HepG2 (cell line): ENCODE results near the gene NDUFAF8. TPM values are rescaled to one million over a fixed set of nuclear protein-coding genes. Genes with fewer than 3 reads are reported as not detected.

ENCODE experiments used
- ATAC-seq: fragments of 200-7000 bp; cut with Tn5 transposase; 3 replicates; pipeline ENCODE4 v1.9.1; 2020; ENCODE audit warnings: mild to moderate bottlenecking, moderate library complexity
- BruUV-seq: library from RNA; stranded (reverse); fragments of 400-500 nt; replicated peaks from 2 replicates; lab custom pipeline; 2021; lab: Mats Ljungman, UMichigan
- CTCF ChIA-PET: fragments of 300-600 bp; formaldehyde crosslinking; extraction: SDS; loops from one replicate; lab custom pipeline; 2021; ENCODE audit warnings: low total read pairs, inconsistent platforms, low intra/inter-chr PET ratio; lab: Yijun Ruan, JAX
- POLR2A ChIA-PET: fragments of 350-600 bp; sonication (Branson Sonifier 250); formaldehyde crosslinking; loops from one replicate; lab custom pipeline; 2020; ENCODE audit warnings: antibody characterized with exemption, inconsistent platforms; lab: Yijun Ruan, JAX
- DNase-seq: peaks from one replicate; pipeline ENCODE4 v3.0.0-alpha.2; 2015; ENCODE audit warnings: low spot score
- FAIRE-seq: peaks from 3 replicates; lab custom pipeline; 2011; peaks lifted over from hg19 to GRCh38; lab: Jason Lieb, UNC
- H2AFZ ChIP-seq: one replicate; pipeline ENCODE4 v1.6.1; 2011; ENCODE audit warnings: low read length, inconsistent platforms
- H3K27ac ChIP-seq: fragments of 300-600 bp; 3 replicates; pipeline ENCODE4 v1.8.0; 2011; ENCODE audit warnings: mixed run types, mild to moderate bottlenecking, mixed read lengths, low read length, inconsistent platforms; ENCODE audit not compliant: insufficient read depth; ENCODE audit errors: extremely low read length
- H3K27me3 ChIP-seq, 2 experiments: fragments of 200-600 bp in 1 of 2; 2 replicates in 1 of 2; 3 replicates in 1 of 2; pipeline versions ENCODE4 v1.6.0 to v1.8.0; 2011; ENCODE audit warnings: low read length in 2 of 2, mild to moderate bottlenecking in 2 of 2, moderate library complexity in 2 of 2, inconsistent platforms in 1 of 2; ENCODE audit not compliant: insufficient read depth in 2 of 2, control insufficient read depth in 1 of 2
- H3K36me3 ChIP-seq, 2 experiments: fragments of 200-600 bp in 1 of 2; replicated peaks in 1 of 2; 2 replicates in 1 of 2; 3 replicates in 1 of 2; pipeline versions ENCODE4 v1.5.1 to v1.8.0; 2011; ENCODE audit warnings: low read length in 2 of 2, inconsistent platforms in 1 of 2; ENCODE audit not compliant: insufficient read depth in 2 of 2, control insufficient read depth in 1 of 2
- H3K4me1 ChIP-seq: 2 replicates; pipeline ENCODE4 v1.5.1; 2012; ENCODE audit warnings: low read length, inconsistent platforms; ENCODE audit not compliant: insufficient read depth
- H3K4me2 ChIP-seq: 2 replicates; pipeline ENCODE4 v1.6.0; 2011; ENCODE audit warnings: low read depth, low read length, inconsistent platforms
- H3K4me3 ChIP-seq, 3 experiments: fragments of 200-600 bp in 1 of 3; sonication (generic), shearing (Covaris generic) in 1 of 3; replicated peaks in 1 of 3; 2 replicates each; pipeline ENCODE4 v1.5.1; 2011 to 2016; ENCODE audit warnings: low read length in 3 of 3, inconsistent platforms in 2 of 3, low read depth in 2 of 3, mild to moderate bottlenecking in 2 of 3, control low read depth in 1 of 3, mixed read lengths in 1 of 3; ENCODE audit not compliant: insufficient read depth in 1 of 3
- H3K79me2 ChIP-seq: one replicate; pipeline ENCODE4 v1.6.1; 2011; ENCODE audit warnings: low read length, inconsistent platforms; ENCODE audit not compliant: insufficient read depth
- H3K9ac ChIP-seq: 2 replicates; pipeline ENCODE4 v1.6.0; 2011; ENCODE audit warnings: mild to moderate bottlenecking, low read depth, low read length, inconsistent platforms; ENCODE audit not compliant: insufficient read depth
- H3K9me3 ChIP-seq: 2 replicates; pipeline ENCODE4 v1.5.1; 2012; ENCODE audit warnings: mild to moderate bottlenecking, low read length
- H4K20me1 ChIP-seq: 2 replicates; pipeline ENCODE4 v1.6.0; 2011; ENCODE audit warnings: inconsistent platforms, mild to moderate bottlenecking, low read length, moderate library complexity; ENCODE audit not compliant: insufficient read depth
- CHCHD3 ChIP-seq: sonication (generic); formaldehyde crosslinking; IDR thresholded peaks from 2 replicates; pipeline ENCODE4 v1.8.0; 2022; ENCODE audit warnings: mild to moderate bottlenecking, missing genetic modification reagents, moderate library complexity
- E2F2 ChIP-seq: sonication (generic); formaldehyde crosslinking; IDR thresholded peaks from 2 replicates; pipeline ENCODE4 v1.4.0; 2020; ENCODE audit warnings: missing genetic modification reagents, borderline replicate concordance
- FOSL2 ChIP-seq: sonication (generic); formaldehyde crosslinking; IDR thresholded peaks from 2 replicates; pipeline ENCODE4 v1.4.0; 2020; ENCODE audit warnings: missing genetic modification reagents
- HNRNPL ChIP-seq: fragments of 200-400 bp; formaldehyde crosslinking; IDR thresholded peaks from 2 replicates; pipeline ENCODE4 v1.6.1; 2017; ENCODE audit warnings: mild to moderate bottlenecking, low read depth, low read length
- HOXA9 ChIP-seq: sonication (generic); formaldehyde crosslinking; IDR thresholded peaks from 2 replicates; pipeline ENCODE4 v1.8.1; 2022; ENCODE audit warnings: missing genetic modification reagents, mild to moderate bottlenecking, moderate library complexity, borderline replicate concordance
- JUNB ChIP-seq: sonication (generic); formaldehyde crosslinking; IDR thresholded peaks from 2 replicates; pipeline ENCODE4 v1.8.0; 2022; ENCODE audit warnings: missing genetic modification reagents, mild to moderate bottlenecking, borderline replicate concordance
- SKIL ChIP-seq: sonication (generic); formaldehyde crosslinking; IDR thresholded peaks from 2 replicates; pipeline ENCODE4 v1.8.0; 2022; ENCODE audit warnings: missing genetic modification reagents, mild to moderate bottlenecking, moderate library complexity, borderline replicate concordance
- ZFAT ChIP-seq: sonication (generic); formaldehyde crosslinking; conservative IDR thresholded peaks from 2 replicates; pipeline ENCODE4 v1.8.1; 2023; ENCODE audit warnings: missing genetic modification reagents, inconsistent platforms
- ZFYVE20 ChIP-seq: sonication (generic); formaldehyde crosslinking; IDR thresholded peaks from 2 replicates; pipeline ENCODE4 v1.8.0; 2023; ENCODE audit warnings: low read depth, mild to moderate bottlenecking, moderate library complexity, missing genetic modification reagents, borderline replicate concordance
- ZNF646 ChIP-seq: sonication (generic); formaldehyde crosslinking; IDR thresholded peaks from 2 replicates; pipeline ENCODE4 v1.9.0; 2021; ENCODE audit warnings: mild to moderate bottlenecking, missing genetic modification reagents
- ZNF761 ChIP-seq: sonication (generic); formaldehyde crosslinking; conservative IDR thresholded peaks from 2 replicates; pipeline ENCODE4 v1.4.0; 2020; ENCODE audit warnings: mild to moderate bottlenecking, missing genetic modification reagents
- WGBS: methylation state at CpG from one replicate; pipeline ENCODE4 v1.1.6; 2017; ENCODE audit warnings: low lambda C conversion rate; 5-methylcytosine and 5-hydroxymethylcytosine counted together
- in situ Hi-C: cut with HindIII; loops from 2 replicates; pipeline ENCODE4 v1.10.0; 2017; ENCODE audit warnings: low pct_unique_long_range_greater_than_20kb; ENCODE audit not compliant: extremely low pct_ligation_motif_present
- intact Hi-C: fragments of 100-400 bp; cut with micrococcal nuclease; formaldehyde crosslinking; loops from one replicate; pipeline ENCODE4 v1.10.0; 2022; ENCODE audit not compliant: unreplicated experiment
- polyA plus RNA-seq, 8 experiments: library from polyadenylated mRNA; depleted of rRNA in 3 of 8; stranded (reverse) in 7 of 8; unstranded in 1 of 8; fragments of >200 nt; fragmentation: Illumina TruSeq in 4 of 8; extraction: Trizol in 4 of 8; gene quantifications; 2 replicates each; pipeline versions ENCODE4 v1.2.1 to v1.2.3, GENCODE V29; 2011 to 2016; ENCODE audit warnings: low read depth in 4 of 8, missing spikeins in 1 of 8, mixed read lengths in 1 of 8; ENCODE audit not compliant: insufficient read depth in 1 of 8
- total RNA-seq, 5 experiments: library from RNA; depleted of rRNA; stranded (reverse); fragments of >200 nt; fragmentation: Illumina TruSeq; extraction: Trizol; gene quantifications; 2 replicates each; pipeline ENCODE4 v1.2.3, GENCODE V29; 2016; ENCODE audit warnings: low read depth in 1 of 5

Gene NDUFAF8
- total and polyA plus RNA-seq, 2 of the 13 experiments (the other 11 are each of a cell fraction or from before 2014, with no cell fraction given), result 75.6 to 233 TPM

- no TSS peak for BruUV-seq
- POLR2A ChIA-PET, result interaction anchor here (1.5 kb wide), 1 partner anchor 15 kb away, joined by 4 read pairs; the partner anchor contains the start of gene CEP131
- Histone ChIP-seq H3K4me3 (no peak overlapping the region), H4K20me1 (no peaks in the 10 kb centered on the region), H3K79me2 (no peaks in the 10 kb centered on the region), H3K4me2 (no peak overlapping the region), H3K27me3 (no peaks in the 10 kb centered on the region), H3K36me3 (peaks cover 16 to 46% of the 10 kb centered on the region in 2 experiments), H3K9ac (no peak overlapping the region), H2AFZ (no peak overlapping the region), H3K9me3 (no peaks in the 10 kb centered on the region), H3K27ac (no peak overlapping the region), H3K4me1 (no peaks in the 10 kb centered on the region)
- TF ChIP-seq ZFAT (CRISPR knock-in tag) (no peak), HNRNPL (peak; percentile 63; the same call in 1 of the 2 replicates), ZFYVE20 (CRISPR knock-in tag) (peak; percentile 75; the same call in 1 of the 2 replicates), CHCHD3 (CRISPR knock-in tag) (peak; percentile 70; the same call in 1 of the 2 replicates), JUNB (CRISPR knock-in tag) (0 out of 2 replicates have a peak, but pooled peaks have one; percentile 23), ZNF646 (CRISPR knock-in tag) (peak; percentile 94), HOXA9 (CRISPR knock-in tag) (0 out of 2 replicates have a peak, but pooled peaks have one; percentile 26), E2F2 (CRISPR knock-in tag) (no peak), FOSL2 (no peak), ZNF761 (CRISPR knock-in tag) (no peak), SKIL (CRISPR knock-in tag) (0 out of 2 replicates have a peak, but pooled peaks have one; percentile 24)
- CTCF ChIA-PET, result no interaction called here
- WGBS, result 93% methylated on average over 20 of the region's 21 CpGs
- ATAC-seq (no peak), FAIRE-seq (peak; percentile 51), DNase-seq (no peak)
- intact Hi-C loops (no loop called here), in situ Hi-C loops (no loop called here)
Measured at GRCh38 chr17:81207610-81208581, 31.2 kb upstream of the NDUFAF8 start.
